Measurements from ENCODE around the gene ITPK1.

Gene ITPK1

GRCh38 chr14:92929689-92930608 is 185.8 kb downstream of the ITPK1 start:
- Histone ChIP-seq H3K9me3 (ENCODE audit: control insufficient read depth, low read length) (no peaks in the 10 kb centered on the region), H3K4me1 (ENCODE audit: control insufficient read depth, insufficient read depth, low read length) (no peaks in the 10 kb centered on the region), H3K27me3 (ENCODE audit: control insufficient read depth, insufficient read depth, low read length) (no peaks in the 10 kb centered on the region), H3K4me3 (ENCODE audit: low read length) (no peak overlapping the region), H3K9ac (ENCODE audit: low read length) (no peak overlapping the region), H3K36me3 (ENCODE audit: control insufficient read depth, insufficient read depth, low read length) (no peaks in the 10 kb centered on the region)

DNA sequence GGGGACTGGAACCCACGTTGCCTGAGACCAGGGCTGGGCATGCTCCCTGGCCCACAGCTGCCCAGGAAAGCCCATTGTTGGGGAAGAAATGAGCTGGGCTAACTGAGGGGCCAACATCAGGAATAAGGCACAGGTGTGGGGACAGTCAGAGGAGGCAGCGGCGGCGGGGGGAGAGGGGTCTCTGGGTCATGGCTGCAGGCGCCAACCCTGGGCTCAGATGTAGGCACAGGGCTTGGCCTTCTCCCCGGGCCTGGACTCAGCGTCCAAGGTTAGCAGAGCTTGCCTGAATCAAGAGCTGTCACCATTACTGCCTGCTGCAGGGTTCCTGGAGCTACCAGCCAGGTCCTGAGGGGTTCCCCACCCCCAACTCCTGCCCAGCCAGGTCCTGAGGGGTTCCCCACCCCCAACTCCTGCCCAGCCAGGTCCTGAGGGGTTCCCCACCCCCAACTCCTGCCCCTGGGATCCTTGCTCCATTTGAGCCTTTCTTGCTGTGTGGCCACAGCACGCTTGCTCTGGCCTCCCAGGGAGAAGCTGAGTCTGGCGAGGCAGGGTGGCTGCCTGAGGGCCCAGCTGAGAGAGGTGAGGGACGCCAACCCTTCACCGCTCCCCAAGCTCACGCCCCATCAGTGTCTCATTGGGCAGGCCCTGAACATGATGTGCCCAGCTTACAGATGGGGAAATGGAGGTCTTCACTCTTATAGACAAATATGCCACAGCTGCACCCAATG is 186.6 kb downstream of the ITPK1 start:
- Histone ChIP-seq H3K9ac (ENCODE audit: low read length) (no peak overlapping the region), H3K9me3 (ENCODE audit: control insufficient read depth, low read length) (no peaks in the 10 kb centered on the region), H3K27me3 (ENCODE audit: control insufficient read depth, insufficient read depth, low read length) (no peaks in the 10 kb centered on the region), H3K4me3 (ENCODE audit: low read length) (no peak overlapping the region), H3K4me1 (ENCODE audit: control insufficient read depth, insufficient read depth, low read length) (no peaks in the 10 kb centered on the region), H3K36me3 (ENCODE audit: control insufficient read depth, insufficient read depth, low read length) (no peaks in the 10 kb centered on the region)

DNA sequence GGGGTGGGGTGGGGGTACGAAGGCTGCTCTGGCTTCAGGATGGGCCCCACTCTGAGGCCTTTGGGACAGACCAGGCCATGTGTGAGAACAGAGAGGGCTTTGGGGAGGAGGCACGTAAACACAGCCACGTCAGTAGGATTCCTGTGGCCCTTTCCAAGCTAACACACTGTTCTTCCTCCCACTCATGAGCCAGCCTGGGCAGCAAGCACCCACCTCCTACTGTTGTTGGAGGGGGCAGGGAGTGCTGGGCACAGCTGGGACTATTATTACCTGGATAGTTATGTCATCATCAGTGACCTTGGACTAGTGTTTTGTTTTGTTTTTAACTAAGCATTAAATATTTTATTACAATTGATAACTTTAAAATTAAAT is 187.5 kb downstream of the ITPK1 start:
- no peak overlapping the region for H3K4me3 ChIP-seq (ENCODE audit: low read length)
- no peaks in the 10 kb centered on the region for H3K9me3 ChIP-seq (ENCODE audit: control insufficient read depth, low read length)
- no peaks in the 10 kb centered on the region for H3K4me1 ChIP-seq (ENCODE audit: control insufficient read depth, insufficient read depth, low read length)
- no peaks in the 10 kb centered on the region for H3K36me3 ChIP-seq (ENCODE audit: control insufficient read depth, insufficient read depth, low read length)
- no peak overlapping the region for H3K9ac ChIP-seq (ENCODE audit: low read length)
- no peaks in the 10 kb centered on the region for H3K27me3 ChIP-seq (ENCODE audit: control insufficient read depth, insufficient read depth, low read length)

GRCh38 chr14:92927349-92928257 is 188.1 kb downstream of the ITPK1 start:
- Histone ChIP-seq H3K27me3 (ENCODE audit: control insufficient read depth, insufficient read depth, low read length) (peaks cover 6% of the 10 kb centered on the region), H3K4me3 (ENCODE audit: low read length) (no peak overlapping the region), H3K36me3 (ENCODE audit: control insufficient read depth, insufficient read depth, low read length) (no peaks in the 10 kb centered on the region), H3K4me1 (ENCODE audit: control insufficient read depth, insufficient read depth, low read length) (no peaks in the 10 kb centered on the region), H3K9ac (ENCODE audit: low read length) (no peak overlapping the region), H3K9me3 (ENCODE audit: control insufficient read depth, low read length) (no peaks in the 10 kb centered on the region)

DNA sequence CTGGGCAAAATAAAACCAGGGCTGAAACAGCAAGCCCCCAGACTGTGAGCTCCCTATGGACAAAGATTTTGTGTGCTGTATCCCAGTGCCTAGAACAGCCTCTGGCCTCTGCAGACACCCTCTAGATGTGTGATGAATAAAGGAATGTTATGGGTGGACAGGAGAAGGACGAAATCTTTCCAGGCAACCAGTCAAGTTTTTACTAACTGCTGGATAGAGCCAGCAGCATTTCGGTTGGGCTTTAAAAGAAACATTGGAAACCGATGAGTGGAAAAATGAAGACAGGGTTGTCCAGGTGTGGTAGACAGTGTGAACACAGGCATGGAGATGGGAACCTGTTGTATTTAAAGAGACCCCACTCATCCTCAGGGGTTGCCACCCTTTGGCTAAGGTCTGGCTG is 188.8 kb downstream of the ITPK1 start:
- no peak overlapping the region for H3K9ac ChIP-seq (ENCODE audit: low read length)
- H3K9me3 ChIP-seq (ENCODE audit: control insufficient read depth, low read length) = no peaks in the 10 kb centered on the region

DNA sequence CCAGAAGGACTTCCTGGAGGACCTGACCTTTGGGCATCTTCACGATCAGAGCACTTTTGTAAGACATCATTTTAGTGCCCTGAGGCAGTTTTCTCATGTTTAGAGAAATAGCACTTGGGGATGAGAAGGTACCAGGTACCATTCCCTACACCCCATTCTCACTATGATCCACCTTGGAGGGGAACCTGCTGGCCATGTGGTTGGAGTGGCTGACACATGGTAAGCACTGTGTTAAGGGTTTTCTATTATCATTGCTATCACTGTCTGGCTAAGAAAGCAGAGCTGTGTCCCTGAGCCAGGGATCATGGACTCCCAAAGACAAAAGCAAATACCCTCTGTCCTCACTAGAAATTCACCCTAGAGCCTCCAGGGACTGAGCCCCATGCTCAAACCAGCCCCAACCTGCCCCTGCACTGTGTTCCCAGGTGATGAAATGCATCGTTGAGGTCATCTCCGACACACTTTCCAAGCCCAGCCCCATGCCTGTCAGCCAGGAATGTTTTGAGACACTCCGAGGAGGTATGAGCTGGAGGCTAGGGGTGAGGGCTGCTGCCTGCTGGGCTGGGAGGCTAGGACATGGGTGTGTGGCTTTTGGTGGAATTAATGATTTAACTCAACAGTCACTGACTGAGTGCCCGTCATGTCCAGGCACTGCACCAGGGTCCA is 189.4 kb downstream of the ITPK1 start:
- H3K4me3 ChIP-seq (ENCODE audit: low read length) = no peak overlapping the region
- H3K27me3 ChIP-seq (ENCODE audit: control insufficient read depth, insufficient read depth, low read length) = peaks cover 16% of the 10 kb centered on the region
- H3K4me1 ChIP-seq (ENCODE audit: control insufficient read depth, insufficient read depth, low read length) = no peaks in the 10 kb centered on the region
- H3K9me3 ChIP-seq (ENCODE audit: control insufficient read depth, low read length) = no peaks in the 10 kb centered on the region
- H3K9ac ChIP-seq (ENCODE audit: low read length) = no peak overlapping the region
- no peaks in the 10 kb centered on the region for H3K36me3 ChIP-seq (ENCODE audit: control insufficient read depth, insufficient read depth, low read length)

More for the DNA sequence above, 188.8 kb downstream of the ITPK1 start:
- H3K36me3 ChIP-seq (ENCODE audit: control insufficient read depth, insufficient read depth, low read length) = no peaks in the 10 kb centered on the region
- H3K4me1 ChIP-seq (ENCODE audit: control insufficient read depth, insufficient read depth, low read length) = no peaks in the 10 kb centered on the region
- no peak overlapping the region for H3K4me3 ChIP-seq (ENCODE audit: low read length)
- peaks cover 13% of the 10 kb centered on the region for H3K27me3 ChIP-seq (ENCODE audit: control insufficient read depth, insufficient read depth, low read length)

DNA sequence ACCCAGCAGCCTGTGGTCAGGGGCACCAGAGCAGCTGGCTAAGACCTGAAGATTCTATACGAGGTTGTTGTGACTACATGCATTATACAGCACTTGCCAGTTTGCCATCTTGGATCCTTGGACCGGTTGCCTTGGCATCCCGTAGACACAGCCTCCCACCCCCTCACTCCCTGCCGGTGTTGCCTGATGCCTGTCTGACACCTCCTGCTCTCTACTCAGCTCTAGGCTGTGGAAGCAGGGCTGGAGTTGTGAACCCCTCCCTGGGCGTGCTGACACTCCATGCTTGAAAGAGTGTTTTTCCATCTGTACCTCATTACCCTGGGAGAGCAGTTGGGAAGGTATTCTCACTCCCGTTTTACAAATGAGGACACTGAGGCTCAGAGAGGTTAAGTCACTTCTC is 190.3 kb downstream of the ITPK1 start:
- Histone ChIP-seq H3K9me3 (ENCODE audit: control insufficient read depth, low read length) (no peaks in the 10 kb centered on the region), H3K27me3 (ENCODE audit: control insufficient read depth, insufficient read depth, low read length) (peaks cover 16% of the 10 kb centered on the region), H3K4me3 (ENCODE audit: low read length) (no peak overlapping the region), H3K36me3 (ENCODE audit: control insufficient read depth, insufficient read depth, low read length) (no peaks in the 10 kb centered on the region), H3K9ac (ENCODE audit: low read length) (no peak overlapping the region), H3K4me1 (ENCODE audit: control insufficient read depth, insufficient read depth, low read length) (no peaks in the 10 kb centered on the region)

GRCh38 chr14:92924247-92924646 is 191.5 kb downstream of the ITPK1 start:
- Histone ChIP-seq H3K4me3 (ENCODE audit: low read length) (no peak overlapping the region), H3K9me3 (ENCODE audit: control insufficient read depth, low read length) (no peaks in the 10 kb centered on the region), H3K27me3 (ENCODE audit: control insufficient read depth, insufficient read depth, low read length) (peaks cover 16% of the 10 kb centered on the region), H3K9ac (ENCODE audit: low read length) (no peak overlapping the region), H3K36me3 (ENCODE audit: control insufficient read depth, insufficient read depth, low read length) (no peaks in the 10 kb centered on the region), H3K4me1 (ENCODE audit: control insufficient read depth, insufficient read depth, low read length) (no peaks in the 10 kb centered on the region)

DNA sequence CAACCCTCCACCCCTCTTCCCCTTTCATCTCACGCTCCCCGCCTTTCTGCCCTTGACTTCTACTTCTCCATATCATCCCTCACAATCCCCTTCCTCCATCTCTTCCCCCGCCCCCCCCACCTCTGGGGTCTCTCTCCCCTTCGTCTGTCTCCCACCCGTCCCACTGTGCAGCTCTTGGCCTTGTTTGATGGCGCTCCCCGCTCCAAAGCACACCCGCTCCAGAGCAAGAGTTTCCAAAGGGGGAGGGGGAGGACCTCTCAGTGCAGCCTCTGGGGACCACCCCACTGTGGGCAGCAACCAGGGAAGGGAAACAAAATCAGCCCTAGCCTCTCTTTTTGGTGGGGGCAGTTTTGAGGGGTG is 192.0 kb downstream of the ITPK1 start:
- H3K4me3 ChIP-seq (ENCODE audit: low read length) = no peak overlapping the region
- H3K4me1 ChIP-seq (ENCODE audit: control insufficient read depth, insufficient read depth, low read length) = no peaks in the 10 kb centered on the region
- no peaks in the 10 kb centered on the region for H3K9me3 ChIP-seq (ENCODE audit: control insufficient read depth, low read length)
- H3K9ac ChIP-seq (ENCODE audit: low read length) = no peak overlapping the region
- peaks cover 16% of the 10 kb centered on the region for H3K27me3 ChIP-seq (ENCODE audit: control insufficient read depth, insufficient read depth, low read length)
- no peaks in the 10 kb centered on the region for H3K36me3 ChIP-seq (ENCODE audit: control insufficient read depth, insufficient read depth, low read length)

GRCh38 chr14:92922883-92923743 is 192.6 kb downstream of the ITPK1 start, which contains the start of gene CHGA:
TSS of gene CHGA (plus strand) at chr14:92923150. CDS start at chr14:92923360, 210 bp downstream.
- Histone ChIP-seq H3K36me3 (ENCODE audit: control insufficient read depth, insufficient read depth, low read length) (no peaks in the 10 kb centered on the region), H3K4me1 (ENCODE audit: control insufficient read depth, insufficient read depth, low read length) (no peaks in the 10 kb centered on the region), H3K4me3 (ENCODE audit: low read length) (no peak within 1 kb of the TSS), H3K9ac (ENCODE audit: low read length) (no peak within 1 kb of the TSS), H3K9me3 (ENCODE audit: control insufficient read depth, low read length) (no peaks in the 10 kb centered on the region), H3K27me3 (ENCODE audit: control insufficient read depth, insufficient read depth, low read length) (peaks cover 16% of the 10 kb centered on the region)
